Midbrain (tissue), 1 donor: ENCODE results near the gene MTHFSD.

Experiments used
- DNase-seq: peaks from one replicate; lab custom pipeline; 2025; lab: John Stamatoyannopoulos, UW

Gene MTHFSD

DNA sequence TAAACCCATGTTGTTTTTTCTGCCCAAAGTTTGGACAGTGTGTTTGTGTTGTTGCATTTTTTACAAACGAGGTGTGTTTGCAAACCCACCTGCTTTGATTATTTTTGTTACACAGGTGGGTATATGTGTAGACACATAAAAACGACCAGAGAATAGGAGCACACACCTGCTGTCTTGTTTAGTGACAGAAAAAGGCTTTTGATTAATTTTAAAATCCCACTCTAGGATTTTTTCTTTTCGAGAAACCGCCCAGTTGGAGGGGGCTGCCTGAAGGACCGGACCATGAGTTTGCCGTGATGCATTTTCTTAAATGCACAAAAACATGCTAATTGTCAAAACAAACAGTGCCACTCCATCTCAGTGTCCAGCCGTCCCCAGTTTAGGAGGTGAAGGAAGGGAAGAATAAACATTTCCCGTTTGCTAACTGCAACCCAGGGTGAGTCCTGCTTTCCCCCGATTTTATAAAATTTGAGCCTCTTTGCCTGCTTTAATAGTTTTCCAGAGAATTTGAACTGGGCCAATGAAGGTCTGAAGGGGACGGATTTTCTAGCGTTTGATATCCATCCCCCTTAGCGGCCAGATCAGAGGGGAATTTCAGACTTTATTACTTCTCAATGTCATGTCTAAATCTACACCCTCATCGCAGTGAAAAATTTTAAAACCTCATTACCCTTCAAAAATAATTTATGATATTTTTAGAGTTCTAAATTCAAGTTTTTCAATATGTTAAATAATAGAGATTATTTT is 14.8 kb upstream of the MTHFSD start:
- DNase-seq, result no peak

DNA sequence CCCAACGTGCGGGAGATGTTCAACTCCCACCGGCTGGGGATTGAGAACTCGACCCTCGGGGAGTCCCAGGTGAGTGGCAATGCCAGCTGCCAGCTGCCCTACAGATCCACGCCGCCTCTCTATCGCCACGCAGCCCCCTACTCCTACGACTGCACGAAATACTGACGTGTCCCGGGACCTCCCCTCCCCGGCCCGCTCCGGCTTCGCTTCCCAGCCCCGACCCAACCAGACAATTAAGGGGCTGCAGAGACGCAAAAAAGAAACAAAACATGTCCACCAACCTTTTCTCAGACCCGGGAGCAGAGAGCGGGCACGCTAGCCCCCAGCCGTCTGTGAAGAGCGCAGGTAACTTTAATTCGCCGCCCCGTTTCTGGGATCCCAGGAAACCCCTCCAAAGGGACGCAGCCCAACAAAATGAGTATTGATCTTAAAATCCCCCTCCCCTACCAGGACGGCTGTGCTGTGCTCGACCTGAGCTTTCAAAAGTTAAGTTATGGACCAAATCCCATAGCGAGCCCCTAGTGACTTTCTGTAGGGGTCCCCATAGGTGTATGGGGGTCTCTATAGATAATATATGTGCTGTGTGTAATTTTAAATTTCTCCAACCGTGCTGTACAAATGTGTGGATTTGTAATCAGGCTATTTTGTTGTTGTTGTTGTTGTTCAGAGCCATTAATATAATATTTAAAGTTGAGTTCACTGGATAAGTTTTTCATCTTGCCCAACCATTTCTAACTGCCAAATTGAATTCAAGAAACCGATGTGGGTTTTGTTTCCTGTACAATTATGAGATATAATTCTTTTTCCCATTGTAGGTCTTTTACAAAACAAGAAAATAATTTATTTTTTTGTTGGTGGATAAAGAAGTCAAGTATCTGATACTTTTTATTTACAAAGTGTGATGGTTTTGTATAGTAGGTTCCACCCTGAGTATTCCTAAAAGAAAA is 13.9 kb upstream of the MTHFSD start:
- no peak for DNase-seq

- no peak for DNase-seq
These were observed 12.9 kb upstream of the MTHFSD start for GRCh38 chr16:86567701-86568581.

- no peak for DNase-seq
These were observed 12.1 kb upstream of the MTHFSD start for GRCh38 chr16:86566966-86567700.

DNA sequence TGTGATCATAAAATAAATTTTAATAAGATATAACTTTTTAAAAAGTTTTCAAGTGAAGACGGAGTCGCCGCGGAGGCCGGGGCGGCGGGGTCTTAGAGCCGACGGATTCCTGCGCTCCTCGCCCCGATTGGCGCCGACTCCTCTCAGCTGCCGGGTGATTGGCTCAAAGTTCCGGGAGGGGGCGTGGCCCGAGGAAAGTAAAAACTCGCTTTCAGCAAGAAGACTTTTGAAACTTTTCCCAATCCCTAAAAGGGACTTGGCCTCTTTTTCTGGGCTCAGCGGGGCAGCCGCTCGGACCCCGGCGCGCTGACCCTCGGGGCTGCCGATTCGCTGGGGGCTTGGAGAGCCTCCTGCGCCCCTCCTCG is 11.5 kb upstream of the MTHFSD start, which contains the start of gene FOXC2:
TSS of gene FOXC2 (plus strand) at position 229 of the 365 bp plus-strand sequence. CDS start 507 bp downstream, outside the sequence.
- no peak for DNase-seq

DNA sequence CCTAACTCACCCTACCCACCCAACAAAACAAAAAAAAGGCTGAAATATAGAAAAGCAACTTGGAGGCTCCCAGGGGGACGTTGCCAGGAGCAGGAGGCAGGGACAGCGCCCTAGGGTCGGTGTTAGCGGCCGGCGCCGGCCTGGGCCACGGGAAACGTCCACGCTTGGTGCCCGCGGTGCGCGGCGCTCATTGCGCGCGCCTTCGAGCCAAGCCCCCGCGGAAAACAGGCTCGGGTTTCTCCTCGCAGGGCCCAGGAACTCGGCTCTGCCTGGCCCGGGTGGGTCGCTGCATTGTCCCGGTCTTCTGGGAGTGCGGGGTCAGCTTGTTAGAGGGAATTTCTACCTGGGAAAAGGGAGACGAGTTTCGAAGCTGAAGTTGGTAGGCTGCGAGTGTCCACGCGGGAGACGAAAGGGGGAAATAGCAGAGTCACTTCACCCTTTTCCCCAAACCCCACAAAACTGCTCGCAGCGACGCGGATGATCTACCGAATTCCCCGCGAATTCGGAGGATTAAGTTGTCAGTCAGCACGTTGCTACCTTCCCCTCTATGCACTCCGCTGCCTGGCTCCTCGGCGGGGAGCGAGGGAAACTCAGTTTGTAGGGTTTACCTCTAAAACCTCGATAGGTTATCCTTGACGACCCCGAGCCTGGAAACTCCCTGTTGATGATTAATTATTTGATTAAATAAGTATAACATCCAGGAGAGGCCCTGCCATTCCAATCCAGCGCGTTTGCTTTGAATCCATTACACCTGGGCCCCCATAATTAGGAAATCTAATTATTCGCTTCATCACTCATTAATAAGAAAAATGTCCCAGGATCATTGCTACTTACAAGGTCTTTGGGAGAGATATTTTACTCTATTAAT is 10.8 kb upstream of the MTHFSD start:
- no peak for DNase-seq

DNA sequence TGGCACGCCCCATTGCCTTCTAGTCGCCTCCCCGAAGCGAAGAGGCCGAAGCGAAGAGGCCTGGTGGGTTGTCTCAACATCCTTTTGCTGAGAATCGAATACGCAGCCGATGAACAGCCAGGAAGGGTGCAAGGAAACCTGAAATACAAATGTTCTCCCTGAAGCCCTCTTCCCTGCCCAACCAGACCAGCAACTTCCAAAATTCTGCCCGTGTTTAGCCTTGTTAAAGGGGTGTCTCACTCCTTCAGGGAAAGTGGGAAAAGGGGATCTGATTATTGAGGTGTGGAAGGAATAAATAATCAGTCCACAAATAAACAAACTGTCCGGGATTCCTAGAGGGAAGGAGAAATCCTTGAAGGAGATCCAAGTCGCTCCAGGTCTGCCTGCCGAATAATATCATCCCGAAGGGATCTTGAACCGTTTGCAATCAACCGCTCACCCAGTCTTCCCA is 10.2 kb upstream of the MTHFSD start:
- no peak for DNase-seq

DNA sequence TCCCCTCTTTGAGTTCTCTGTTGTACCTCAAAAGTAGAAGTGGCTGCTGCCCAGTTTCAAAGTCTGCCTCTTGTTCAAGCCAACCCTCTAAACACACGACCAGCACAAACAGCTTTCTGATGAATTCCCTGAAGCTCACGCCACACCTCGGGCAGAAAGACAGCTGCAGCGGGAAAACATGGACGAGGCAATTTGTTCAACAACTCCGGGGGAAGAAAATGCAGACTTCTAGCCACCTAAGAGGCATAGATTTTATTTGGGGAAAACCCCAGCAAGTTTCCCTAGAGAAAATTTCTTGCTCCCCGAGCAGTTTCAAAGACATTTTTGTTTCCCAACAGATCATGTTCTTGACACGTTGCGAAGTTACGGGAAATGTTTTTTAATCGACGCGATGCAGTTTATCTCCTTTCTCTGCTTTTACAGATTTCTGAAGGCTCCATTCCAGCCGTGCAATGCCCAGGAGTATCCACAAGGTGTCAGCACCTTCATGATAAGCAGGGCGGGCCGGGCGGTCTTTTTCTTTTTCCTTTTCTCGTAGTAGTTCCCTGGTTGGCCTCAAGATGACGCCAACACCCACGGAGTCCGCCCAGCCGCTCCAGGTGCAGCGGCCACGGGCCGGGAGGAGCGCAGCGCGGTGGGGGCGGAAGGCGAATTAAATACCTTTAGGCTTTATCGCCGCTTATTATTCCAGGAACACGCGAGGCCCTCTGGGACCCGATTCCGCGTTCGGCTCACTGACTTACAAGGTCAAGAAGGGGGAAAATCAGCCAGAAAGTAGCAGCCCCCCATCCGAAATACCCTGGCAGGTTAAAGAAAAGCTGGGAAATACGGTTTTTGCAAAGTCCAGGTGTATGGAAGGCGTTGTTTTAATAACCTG is 8.7 kb upstream of the MTHFSD start:
- peak; percentile 87 for DNase-seq

- DNase-seq, result no peak
These were observed 7.3 kb upstream of the MTHFSD start for GRCh38 chr16:86562356-86562755.

GRCh38 chr16:86559802-86560305 is 4.8 kb upstream of the MTHFSD start:
- DNase-seq, result no peak

DNA sequence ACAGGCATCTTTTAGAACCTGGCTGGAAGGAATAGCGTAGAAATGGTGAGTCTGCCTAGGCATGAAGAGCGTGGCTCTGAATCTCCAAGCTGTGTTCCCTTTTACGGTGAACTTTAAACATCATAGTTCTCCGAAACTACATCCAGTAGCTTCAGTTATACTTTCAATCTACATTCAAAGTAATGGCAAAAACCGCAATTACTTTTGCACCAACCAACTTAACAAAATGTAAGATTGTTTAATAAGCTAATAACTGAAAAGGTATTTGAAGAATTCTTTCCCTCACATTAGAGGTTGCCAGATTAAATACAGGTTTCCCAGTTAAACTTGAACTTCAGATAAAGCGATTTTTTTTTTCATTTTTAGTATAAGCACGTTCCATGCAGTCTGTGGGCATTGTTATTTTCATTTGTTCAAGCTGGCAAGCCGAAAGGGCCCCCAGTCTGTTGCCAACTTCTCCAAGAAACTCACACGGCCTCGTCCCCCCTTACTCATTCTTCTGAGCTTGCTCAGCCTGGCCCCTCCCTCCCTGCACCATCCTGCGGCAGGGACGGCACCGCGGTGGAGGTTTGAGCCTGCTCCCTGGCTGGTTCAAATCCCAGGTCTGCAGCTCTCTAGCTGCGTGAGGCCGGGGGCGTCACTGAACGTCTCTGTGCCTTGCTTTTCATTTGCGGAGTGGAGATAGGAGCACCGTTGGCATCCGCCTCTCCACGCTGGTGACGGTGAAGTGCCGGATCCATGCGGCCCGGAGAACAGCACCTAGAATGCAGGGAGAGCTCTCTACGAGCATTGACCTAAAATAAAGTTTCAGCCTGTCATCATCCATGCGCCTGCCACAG is 3.5 kb upstream of the MTHFSD start:
- DNase-seq, result no peak

- no peak for DNase-seq
These were observed 2.6 kb upstream of the MTHFSD start for GRCh38 chr16:86557587-86557986.

GRCh38 chr16:86556576-86556975 is 1.5 kb upstream of the MTHFSD start:
- no peak for DNase-seq

GRCh38 chr16:86555704-86556075 is 655 bp upstream of the MTHFSD start:
- no peak for DNase-seq

- no peak for DNase-seq
These were observed 477 bp downstream of the MTHFSD start for GRCh38 chr16:86554599-86554916.

GRCh38 chr16:86553356-86553755 is 1.7 kb downstream of the MTHFSD start:
- no peak for DNase-seq

DNA sequence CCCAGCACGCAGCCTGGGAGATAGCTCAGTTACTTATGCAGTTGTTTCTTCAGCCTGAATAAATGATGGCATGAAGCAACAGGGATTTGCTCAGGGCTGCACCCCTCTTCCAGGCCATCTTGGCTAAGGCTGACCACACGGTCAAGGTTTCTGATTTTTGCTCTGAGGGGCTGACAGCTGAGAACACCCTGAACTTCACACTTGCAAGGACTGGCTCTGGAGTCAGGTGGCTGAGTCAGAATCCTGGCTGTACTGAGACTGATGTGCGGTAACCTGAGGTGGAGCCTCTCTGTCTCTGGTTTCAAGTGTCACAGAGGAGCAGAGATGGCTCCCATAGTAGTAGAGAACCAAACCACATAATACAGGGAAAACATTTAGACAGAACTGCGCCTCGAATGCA is 4.8 kb downstream of the MTHFSD start:
- DNase-seq, result no peak

DNA sequence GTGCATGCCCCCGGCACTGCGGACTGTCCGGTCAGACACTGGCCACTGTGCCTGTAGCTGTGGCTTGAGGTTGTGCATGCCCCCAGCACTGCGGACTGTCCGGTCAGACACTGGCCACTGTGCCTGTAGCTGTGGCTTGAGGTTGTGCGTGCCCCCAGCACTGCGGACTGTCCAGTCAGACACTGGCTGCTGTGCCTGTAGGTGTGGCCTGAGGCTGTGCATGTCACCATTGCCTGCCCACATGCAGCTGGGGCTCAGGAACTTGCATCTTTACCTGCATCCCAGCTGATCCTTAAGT is 5.2 kb downstream of the MTHFSD start:
- no peak for DNase-seq
